T follicular helper cell (primary cell): ENCODE results near the gene KIF22.
A peak's percentile ranks its signal among the peaks of the same experiment; 100 is the strongest.

Source experiments
- DNase-seq: peaks from one replicate; pipeline ENCODE4 v3.0.0-alpha.2; 2020; ENCODE audit warnings: low read depth

The KIF22 gene

DNA sequence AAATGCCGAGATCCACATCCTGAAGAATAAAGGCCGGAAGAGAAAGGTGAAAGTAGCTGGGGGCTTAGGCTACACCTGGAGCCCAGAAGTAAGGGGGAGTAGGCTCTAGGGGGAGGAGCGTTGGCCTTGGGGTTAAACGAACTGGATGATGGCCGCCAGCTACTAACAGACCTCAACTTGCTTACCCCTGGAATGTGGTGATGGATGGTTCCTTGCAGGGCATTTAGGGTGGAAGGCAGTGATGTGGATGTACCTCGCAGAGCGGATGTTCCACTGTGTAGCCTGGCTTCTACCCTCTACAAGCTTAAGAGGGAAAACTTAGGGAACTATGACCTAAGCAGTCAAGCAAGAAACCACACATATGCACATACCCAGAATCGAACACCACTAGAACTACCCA lies 13.5 kb downstream of the KIF22 start:
- DNase-seq, result no peak

- DNase-seq, result no peak
Measured at GRCh38 chr16:29804455-29805231, 14.1 kb downstream of the KIF22 start.

GRCh38 chr16:29805232-29806098 lies 14.9 kb downstream of the KIF22 start:
- DNase-seq, result peak; percentile 97

DNA sequence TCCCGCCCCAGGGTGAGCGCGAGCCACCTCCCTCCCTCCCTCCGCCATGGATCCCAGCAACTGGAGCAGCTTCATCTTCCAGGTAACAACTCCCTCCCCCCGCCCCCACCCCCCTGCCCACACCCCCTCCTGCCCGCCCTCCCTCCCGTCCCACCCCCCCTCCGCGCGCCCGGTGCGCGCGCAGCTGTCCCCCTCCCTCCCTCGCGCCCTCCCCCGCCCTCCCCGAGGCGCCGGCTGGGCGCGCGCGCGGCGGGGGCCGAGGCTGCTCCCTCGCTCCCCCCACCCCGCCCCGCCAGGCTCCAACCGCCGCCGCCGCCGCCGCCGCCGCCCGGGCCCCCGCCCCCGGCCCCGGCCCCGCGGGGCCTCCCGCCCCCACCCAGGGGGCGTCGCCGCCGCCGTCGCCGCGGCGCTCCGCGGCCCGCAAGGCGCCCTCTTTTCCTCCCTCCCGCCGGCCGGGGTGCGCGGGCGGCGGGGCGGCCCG lies 15.6 kb downstream of the KIF22 start, which contains the start of gene MAZ:
MAZ (plus strand) TSS at position 431 of the 481 bp plus-strand sequence. CDS start 173 bp downstream, outside the sequence.
- DNase-seq, result no peak

DNA sequence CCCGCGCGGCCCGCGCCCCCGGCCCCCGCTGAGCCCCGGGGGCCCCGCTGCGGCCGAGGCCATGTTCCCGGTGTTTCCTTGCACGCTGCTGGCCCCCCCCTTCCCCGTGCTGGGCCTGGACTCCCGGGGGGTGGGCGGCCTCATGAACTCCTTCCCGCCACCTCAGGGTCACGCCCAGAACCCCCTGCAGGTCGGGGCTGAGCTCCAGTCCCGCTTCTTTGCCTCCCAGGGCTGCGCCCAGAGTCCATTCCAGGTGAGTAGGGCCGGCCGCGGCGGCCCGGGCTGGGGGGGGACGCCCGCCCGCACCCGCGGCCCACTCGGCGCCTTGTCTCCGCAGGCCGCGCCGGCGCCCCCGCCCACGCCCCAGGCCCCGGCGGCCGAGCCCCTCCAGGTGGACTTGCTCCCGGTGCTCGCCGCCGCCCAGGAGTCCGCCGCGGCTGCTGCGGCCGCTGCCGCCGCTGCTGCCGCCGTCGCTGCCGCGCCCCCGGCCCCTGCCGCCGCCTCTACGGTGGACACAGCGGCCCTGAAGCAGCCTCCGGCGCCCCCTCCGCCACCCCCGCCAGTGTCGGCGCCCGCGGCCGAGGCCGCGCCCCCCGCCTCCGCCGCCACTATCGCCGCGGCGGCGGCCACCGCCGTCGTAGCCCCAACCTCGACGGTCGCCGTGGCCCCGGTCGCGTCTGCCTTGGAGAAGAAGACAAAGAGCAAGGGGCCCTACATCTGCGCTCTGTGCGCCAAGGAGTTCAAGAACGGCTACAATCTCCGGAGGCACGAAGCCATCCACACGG lies 16.3 kb downstream of the KIF22 start:
- DNase-seq, result no peak

DNA sequence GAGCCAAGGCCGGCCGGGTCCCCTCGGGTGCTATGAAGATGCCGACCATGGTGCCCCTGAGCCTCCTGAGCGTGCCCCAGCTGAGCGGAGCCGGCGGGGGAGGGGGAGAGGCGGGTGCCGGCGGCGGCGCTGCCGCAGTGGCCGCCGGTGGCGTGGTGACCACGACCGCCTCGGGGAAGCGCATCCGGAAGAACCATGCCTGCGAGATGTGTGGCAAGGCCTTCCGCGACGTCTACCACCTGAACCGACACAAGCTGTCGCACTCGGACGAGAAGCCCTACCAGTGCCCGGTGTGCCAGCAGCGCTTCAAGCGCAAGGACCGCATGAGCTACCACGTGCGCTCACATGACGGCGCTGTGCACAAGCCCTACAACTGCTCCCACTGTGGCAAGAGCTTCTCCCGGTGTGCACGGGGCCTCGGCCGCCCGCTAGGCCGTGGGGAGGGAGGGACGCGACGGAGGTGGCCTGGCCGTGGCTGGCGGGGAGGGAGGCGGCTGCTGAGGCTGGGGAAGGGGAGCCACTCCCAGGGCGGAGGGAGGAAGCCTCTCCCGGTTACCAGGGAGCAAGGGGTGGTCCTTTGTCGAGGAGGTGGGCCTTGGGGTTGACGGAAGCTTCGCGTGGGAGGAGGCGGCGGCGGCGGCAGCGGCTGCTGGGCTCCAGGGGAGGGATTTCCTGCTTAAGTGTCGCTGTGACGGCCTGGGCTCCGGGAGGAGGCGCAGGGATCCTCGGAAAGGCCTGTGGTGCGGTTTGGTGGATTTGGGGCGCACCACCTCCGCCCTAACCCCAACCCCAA lies 17.1 kb downstream of the KIF22 start:
- peak; percentile 81 for DNase-seq

GRCh38 chr16:29808219-29808900 lies 17.8 kb downstream of the KIF22 start:
- no peak for DNase-seq

DNA sequence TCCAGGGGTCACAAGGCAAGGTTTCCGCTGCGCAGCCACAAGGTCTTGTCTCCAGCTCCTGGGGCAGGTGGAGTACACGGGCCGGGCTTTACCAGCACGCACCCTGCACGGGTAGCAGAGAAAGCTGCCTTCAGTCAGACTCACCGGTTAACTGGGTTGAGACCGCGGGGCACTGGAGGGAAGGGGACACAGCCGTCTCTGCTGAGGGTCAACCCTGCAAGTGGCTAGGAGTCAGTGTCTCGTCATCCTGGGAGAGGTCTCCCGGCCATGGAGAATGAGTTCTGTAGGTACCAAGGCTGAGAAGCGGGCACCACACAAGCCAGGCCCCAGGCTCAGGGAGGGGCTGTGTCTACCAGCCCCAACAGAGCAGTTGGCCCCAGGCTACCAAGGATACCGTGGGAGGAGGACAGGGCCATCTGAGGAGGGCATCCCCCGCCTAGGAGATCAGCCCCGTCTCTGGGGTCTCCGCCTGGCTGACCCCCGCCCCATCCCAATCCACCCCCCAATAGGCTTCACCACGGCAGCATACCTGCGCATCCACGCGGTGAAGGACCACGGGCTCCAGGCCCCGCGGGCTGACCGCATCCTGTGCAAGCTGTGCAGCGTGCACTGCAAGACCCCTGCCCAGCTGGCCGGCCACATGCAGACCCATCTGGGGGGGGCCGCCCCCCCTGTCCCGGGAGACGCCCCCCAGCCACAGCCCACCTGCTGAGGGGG lies 18.6 kb downstream of the KIF22 start:
- no peak for DNase-seq

DNA sequence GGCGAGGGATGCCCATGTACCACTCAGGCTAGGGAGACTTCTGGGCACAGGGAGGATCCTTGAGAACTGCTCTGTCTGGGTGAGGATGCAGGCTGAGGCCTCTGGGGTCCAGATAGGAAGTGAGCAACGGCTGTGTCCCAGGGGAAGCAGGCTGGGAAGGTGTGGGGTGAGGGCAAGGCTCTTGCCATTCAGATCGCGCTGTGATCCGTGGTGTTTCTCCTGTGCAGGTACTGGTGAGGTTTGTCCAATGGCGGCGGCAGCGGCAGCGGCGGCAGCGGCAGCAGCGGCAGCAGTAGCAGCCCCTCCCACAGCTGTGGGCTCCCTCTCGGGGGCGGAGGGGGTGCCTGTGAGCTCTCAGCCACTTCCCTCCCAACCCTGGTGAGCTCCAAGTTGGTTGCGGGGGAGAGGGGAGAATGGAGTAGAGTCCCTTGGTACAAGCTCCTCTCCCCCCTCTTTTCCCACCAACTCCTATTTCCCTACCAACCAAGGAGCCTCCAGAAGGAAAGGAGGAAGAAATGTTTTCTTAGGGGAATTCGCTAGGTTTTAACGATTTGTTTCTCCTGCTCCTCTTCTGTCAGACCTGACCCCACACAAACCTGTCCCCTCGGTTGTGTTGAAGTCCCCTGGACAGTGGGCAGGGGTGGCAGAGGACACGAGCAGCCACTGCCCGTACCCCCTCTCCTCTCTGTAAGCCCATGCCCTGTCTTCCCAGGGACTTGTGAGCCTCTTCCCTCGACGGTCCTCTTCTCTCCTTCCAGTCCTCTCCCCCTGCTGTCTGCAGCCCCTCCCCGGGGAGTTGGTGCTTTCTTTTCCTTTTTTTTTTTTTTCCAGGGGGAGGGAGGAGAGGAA lies 19.5 kb downstream of the KIF22 start:
- DNase-seq, result peak; percentile 31

DNA sequence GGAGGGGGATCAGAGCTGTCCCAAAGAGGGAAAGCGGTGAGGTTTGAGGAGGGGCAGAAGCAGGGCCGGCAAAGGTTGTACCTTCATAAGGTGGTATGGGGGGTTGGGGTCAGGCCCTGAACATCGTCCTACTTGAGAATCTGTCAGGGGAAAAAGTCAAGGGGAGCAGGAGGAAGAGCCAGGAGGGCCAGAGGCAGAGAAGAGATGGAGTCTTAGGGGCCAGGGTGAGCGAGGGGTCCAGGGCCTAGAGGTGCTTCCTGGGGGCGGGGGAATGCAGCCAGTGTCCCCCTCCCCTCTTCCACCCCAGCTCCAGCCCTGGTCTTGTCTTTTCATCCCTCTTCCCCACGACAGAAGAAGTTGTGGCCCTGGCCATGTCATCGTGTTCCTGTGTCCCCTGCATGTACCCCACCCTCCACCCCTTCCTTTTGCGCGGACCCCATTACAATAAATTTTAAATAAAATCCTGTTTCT lies 20.2 kb downstream of the KIF22 start:
- no peak for DNase-seq

DNA sequence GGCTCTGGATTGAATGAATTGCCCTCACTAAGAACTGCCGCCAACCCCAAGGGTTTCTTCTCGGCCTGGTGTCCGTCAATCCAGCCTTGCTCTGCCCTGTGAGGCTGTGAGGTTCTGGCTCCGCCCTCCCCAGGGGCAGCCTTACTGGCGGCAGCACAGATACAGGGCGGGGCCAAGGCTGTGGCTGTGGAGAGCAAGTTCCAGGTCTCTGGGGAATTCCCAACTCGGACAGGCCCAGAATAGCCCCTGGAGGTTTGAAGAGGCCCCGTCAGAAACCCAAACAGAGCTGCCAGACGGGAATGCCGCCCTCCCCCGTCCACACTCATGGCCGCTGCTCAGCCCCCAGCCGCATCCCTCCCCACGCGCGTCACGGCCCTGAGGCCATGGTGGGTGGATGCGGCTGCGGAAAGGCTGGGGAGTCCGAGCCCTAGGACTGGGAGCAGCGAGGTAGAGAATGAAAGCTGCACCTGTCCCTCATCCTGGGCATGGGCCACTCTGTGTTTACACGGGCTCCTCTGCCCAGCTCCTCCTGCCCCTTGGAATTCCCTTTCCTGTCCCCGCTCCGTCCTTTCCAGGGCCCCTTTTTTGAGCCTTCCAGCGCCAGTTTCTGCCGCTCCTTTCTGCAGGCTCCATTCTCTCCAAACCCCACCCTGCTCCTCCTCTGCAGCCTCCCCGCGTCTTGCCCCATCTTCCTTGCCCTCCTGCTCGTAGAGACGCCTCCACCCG lies 20.8 kb downstream of the KIF22 start:
- peak; percentile 43 for DNase-seq

- no peak for DNase-seq
Measured at GRCh38 chr16:29811896-29812665, 21.5 kb downstream of the KIF22 start, which contains the start of gene PRRT2. PRRT2 (plus strand) TSS chr16:29812193; CDS start chr16:29813055, 862 bp downstream.

- DNase-seq, result no peak
Measured at GRCh38 chr16:29812754-29813643, 22.4 kb downstream of the KIF22 start.

DNA sequence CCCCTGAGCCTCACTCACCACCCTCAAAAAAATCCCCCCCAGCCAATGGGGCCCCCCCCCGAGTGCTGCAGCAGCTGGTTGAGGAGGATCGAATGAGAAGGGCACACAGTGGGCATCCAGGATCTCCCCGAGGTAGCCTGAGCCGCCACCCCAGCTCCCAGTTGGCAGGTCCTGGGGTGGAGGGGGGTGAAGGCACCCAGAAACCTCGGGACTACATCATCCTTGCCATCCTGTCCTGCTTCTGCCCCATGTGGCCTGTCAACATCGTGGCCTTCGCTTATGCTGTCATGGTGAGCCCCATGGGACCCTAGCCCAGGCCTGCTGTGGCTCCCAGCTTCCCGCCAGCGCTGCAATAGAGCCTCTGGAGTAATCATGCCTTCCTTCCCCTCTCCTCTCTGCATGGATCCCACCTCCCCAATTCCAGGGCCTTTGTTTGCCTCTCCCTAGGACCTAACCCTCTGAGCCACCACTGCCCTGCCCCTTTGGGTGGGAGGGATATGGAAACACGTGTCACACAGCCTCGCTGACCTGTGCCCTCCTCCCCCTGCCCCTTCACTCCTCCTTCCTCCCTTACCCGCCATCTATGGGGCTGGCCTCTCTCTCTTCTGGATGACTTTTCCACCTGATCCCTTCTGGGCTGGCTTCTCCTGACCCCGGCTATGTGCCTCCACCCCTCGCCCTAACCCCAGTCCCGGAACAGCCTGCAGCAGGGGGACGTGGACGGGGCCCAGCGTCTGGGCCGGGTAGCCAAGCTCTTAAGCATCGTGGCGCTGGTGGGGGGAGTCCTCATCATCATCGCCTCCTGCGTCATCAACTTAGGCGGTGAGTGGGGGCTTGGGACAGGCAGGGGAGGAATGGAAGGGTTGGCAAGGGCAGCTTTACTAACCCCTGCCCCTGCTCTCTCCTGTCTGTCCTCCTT lies 23.4 kb downstream of the KIF22 start:
- DNase-seq, result no peak

DNA sequence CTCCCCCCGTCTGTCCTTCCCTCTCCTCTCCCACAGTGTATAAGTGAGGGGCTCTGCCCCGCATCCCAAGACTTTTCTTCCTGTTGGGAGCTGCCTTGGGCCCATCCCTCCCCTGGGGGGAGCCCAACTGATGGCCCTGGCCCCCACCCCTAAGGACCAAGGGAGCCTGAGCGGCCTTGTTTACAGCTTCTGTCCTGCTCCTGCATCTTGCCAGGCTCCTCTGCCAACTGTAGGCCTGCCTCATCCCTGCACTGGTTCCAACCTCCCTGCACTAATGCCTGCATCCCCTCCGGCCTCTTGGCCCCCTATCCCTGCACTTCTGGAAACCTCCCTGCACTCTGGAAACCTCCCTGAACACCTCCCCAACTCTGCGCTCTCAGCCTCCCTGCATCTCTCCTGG lies 24.0 kb downstream of the KIF22 start:
- no peak for DNase-seq
